Activated effector memory CD4-positive, alpha-beta T cell treated with anti-CD3 and anti-CD28 coated beads, Interleukin-2, amount 50 U/mL, for 16 hours (primary cell): ENCODE data around the gene PCDHGA8.
A peak's percentile ranks its signal among the peaks of the same experiment; 100 is the strongest.
"Not testable (repeated sequence)": the region's sequence is repeated elsewhere in the genome, so short reads cannot be mapped to it uniquely, and the experiment has no call there.

Experiments used
- DNase-seq: peaks from one replicate; pipeline ENCODE4 v3.0.0-alpha.2; 2020

The PCDHGA8 gene

DNA sequence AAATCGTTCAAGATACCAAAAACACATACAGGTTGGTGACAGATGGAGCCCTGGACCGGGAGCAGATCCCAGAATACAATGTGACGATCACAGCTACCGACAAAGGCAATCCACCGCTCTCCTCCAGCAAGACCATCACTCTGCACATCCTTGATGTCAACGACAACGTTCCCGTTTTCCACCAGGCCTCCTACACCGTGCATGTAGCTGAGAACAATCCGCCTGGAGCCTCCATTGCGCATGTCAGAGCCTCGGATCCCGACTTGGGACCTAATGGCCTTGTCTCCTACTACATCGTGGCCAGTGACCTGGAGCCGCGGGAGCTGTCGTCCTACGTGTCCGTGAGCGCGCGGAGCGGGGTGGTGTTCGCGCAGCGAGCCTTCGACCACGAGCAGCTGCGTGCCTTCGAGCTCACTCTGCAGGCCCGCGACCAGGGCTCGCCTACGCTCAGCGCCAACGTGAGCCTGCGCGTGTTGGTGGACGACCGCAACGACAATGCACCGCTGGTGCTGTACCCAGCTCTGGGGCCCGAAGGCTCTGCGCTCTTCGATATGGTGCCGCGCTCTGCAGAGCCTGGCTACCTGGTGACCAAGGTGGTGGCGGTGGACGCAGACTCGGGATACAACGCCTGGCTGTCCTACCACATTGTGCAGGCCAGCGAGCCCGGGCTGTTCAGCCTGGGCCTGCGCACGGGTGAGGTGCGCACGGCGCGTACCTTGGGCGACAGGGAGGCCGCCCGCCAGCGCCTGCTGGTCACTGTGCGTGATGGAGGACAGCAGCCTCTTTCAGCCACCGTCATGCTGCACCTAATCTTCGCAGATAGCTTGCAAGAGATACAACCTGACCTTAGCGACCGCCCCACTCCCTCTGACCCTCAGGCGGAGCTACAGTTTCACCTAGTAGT, 20.6 kb upstream of the PCDHGA8 start:
- no peak for DNase-seq

DNA sequence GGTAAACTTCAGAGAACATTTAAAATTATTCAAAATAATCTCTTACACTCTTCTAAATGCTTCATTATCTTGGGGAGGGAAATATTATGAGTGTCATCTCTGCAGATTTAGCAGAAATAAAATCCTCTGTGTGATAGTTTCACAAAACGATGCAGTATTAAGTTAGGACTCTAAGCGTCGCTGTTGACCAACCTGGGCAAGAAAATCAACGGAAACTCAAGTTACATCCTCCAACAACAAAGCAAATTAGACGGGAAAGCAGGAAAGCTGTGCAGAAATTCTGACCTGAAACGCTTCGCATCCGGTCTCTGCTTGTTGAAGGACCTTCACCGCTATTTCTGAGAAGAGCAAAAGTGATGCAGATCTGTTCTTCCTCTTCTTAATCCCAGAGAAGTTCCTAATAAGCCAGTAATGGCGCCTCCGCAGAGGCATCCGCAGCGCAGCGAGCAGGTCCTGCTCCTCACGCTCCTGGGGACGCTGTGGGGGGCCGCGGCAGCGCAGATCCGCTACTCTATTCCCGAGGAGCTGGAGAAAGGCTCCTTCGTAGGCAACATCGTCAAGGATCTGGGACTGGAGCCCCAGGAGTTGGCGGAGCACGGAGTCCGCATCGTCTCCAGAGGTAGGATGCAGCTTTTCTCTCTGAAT, 18.6 kb upstream of the PCDHGA8 start, which contains the start of gene PCDHGA6:
Gene PCDHGA6 (plus strand): TSS at position 219 of the 645 bp plus-strand sequence. CDS start 193 bp downstream, at position 412.
- DNase-seq: no peak

DNA sequence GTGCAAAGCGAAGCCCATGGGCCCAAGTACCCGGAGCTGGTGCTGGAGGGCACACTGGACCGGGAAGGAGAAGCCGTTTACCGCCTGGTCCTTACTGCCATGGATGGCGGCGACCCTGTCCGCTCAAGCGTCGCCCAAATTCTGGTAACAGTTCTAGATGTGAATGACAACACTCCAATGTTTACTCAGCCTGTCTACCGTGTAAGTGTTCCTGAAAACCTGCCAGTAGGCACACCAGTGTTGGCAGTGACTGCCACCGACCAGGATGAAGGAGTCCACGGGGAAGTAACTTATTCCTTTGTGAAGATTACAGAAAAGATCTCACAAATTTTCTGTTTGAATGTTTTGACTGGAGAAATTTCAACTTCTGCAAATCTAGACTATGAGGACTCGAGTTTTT, 17.8 kb upstream of the PCDHGA8 start:
- no peak for DNase-seq

DNA sequence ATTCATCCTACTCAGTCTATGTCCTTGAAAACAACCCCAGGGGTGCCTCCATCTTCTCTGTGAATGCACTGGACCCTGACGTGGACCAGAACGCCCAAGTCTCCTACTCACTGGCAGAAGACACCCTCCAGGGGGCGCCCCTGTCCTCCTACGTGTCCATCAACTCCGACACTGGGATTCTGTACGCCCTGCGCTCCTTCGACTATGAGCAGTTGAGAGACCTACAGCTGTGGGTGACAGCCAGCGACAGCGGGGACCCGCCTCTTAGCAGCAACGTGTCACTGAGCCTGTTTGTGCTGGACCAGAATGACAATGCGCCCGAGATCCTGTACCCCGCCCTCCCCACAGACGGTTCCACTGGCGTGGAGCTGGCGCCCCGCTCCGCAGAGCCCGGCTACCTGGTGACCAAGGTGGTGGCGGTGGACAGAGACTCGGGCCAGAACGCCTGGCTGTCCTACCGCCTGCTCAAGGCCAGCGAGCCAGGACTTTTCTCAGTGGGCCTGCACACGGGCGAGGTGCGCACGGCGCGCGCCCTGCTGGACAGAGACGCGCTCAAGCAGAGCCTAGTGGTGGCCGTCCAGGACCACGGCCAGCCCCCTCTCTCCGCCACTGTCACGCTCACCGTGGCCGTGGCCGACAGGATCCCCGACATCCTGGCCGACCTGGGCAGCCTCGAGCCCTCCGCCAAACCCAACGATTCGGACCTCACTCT, 16.8 kb upstream of the PCDHGA8 start:
- not testable (repeated sequence) for DNase-seq

DNA sequence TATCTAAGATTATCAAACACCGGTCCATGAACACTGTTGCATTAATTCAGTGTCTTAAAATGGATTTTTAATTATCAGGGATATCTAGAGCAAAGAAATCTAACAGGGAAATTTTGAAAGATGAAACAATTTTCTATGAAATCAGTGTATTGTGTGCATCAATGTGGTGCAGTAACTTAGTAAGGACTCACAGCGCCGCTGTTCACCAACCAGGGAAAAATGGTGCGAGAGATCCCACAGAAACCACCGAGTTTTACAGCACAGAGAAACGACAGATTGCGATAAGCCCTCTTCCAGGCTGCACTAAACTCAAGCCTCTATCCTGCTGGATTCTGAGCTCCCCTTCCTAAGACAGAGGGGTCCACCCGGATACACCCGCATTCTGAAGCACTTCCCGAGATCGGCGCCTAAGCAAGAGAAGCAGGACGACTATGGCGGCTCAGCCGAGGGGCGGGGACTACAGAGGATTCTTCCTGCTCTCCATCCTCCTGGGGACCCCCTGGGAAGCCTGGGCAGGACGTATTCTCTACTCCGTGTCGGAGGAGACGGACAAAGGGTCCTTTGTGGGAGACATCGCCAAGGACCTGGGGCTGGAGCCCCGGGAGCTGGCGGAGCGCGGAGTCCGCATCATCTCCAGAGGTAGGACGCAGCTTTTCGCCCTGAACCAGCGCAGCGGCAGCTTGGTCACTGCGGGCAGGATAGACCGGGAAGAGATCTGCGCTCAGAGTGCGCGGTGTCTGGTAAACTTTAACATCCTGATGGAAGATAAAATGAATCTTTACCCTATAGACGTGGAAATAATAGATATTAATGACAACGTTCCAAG, 9.8 kb upstream of the PCDHGA8 start, which contains the start of gene PCDHGA7:
Gene PCDHGA7 (plus strand): TSS at position 274 of the 826 bp plus-strand sequence. CDS start 158 bp downstream, at position 432.
- no peak for DNase-seq

DNA sequence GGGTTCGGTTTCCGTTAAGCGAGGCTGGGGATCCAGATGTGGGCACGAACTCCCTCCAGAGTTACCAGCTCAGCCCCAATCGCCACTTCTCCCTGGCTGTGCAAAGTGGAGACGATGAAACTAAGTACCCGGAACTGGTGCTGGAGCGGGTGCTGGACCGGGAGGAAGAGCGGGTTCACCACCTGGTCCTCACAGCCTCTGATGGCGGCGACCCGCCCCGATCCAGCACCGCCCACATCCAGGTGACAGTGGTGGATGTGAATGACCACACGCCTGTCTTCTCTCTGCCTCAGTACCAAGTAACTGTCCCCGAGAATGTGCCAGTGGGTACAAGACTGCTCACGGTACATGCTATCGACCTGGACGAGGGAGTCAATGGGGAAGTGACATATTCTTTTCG, 9.1 kb upstream of the PCDHGA8 start:
- DNase-seq: no peak

DNA sequence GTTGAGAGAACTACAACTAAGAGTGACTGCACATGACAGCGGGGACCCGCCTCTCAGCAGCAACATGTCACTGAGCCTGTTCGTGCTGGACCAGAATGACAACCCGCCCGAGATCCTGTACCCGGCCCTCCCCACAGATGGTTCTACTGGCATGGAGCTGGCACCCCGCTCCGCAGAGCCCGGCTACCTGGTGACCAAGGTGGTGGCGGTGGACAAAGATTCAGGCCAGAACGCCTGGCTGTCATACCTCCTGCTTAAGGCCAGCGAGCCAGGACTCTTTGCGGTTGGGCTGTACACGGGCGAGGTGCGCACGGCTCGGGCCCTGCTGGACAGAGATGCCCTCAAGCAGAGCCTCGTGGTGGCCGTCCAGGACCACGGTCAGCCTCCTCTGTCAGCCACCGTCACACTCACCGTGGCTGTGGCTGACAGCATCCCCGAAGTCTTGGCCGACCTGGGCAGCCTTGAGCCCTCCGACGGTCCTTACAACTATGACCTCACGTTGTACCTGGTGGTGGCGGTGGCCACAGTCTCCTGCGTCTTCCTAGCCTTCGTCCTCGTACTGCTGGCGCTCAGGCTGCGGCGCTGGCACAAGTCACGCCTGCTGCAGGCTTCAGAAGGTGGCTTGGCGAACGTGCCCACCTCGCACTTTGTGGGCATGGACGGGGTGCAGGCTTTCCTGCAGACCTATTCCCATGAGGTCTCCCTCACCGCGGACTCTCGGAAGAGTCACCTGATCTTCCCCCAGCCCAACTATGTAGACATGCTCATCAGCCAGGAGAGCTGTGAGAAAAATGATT, 7.8 kb upstream of the PCDHGA8 start:
- DNase-seq: no peak

DNA sequence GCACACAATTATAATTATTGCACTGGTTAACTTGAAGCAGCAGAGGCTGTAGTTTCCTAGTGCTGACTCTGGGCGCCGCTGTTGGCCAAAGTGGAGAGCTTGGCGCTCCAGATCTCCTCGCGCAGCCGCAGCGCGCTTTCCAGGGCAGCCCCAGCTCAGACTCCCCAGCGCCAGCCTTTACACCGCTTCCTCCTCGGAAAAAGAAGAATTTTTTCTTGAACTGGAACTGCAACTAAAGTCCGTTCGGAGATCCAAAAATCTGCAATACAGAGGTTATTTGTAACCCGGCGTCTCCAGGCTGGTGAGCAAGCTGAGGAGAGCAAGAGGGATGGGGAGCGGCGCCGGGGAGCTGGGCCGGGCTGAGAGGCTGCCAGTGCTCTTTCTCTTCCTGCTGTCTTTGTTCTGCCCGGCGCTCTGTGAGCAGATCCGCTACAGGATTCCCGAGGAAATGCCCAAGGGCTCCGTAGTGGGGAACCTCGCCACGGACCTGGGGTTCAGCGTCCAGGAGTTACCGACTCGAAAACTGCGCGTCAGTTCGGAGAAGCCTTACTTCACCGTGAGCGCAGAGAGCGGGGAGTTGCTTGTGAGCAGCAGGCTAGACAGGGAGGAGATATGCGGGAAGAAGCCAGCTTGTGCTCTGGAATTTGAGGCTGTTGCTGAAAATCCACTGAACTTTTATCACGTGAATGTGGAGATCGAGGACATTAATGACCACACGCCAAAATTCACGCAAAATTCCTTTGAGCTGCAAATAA, 4.7 kb upstream of the PCDHGA8 start, which contains the start of gene PCDHGB4:
Gene PCDHGB4 (plus strand): TSS at position 142 of the 755 bp plus-strand sequence. CDS start 187 bp downstream, at position 329.
- peak; percentile 69 for DNase-seq

DNA sequence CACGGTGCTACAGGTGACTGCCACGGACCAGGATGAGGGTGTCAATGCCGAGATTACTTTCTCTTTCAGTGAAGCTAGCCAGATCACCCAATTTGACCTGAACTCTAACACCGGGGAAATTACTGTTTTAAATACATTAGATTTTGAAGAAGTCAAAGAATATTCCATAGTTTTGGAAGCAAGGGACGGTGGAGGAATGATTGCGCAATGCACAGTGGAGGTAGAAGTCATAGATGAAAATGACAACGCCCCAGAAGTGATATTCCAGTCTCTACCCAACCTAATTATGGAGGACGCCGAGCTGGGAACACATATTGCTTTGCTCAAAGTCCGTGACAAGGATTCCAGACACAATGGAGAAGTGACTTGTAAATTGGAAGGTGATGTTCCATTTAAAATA, 3.8 kb upstream of the PCDHGA8 start:
- no peak for DNase-seq

DNA sequence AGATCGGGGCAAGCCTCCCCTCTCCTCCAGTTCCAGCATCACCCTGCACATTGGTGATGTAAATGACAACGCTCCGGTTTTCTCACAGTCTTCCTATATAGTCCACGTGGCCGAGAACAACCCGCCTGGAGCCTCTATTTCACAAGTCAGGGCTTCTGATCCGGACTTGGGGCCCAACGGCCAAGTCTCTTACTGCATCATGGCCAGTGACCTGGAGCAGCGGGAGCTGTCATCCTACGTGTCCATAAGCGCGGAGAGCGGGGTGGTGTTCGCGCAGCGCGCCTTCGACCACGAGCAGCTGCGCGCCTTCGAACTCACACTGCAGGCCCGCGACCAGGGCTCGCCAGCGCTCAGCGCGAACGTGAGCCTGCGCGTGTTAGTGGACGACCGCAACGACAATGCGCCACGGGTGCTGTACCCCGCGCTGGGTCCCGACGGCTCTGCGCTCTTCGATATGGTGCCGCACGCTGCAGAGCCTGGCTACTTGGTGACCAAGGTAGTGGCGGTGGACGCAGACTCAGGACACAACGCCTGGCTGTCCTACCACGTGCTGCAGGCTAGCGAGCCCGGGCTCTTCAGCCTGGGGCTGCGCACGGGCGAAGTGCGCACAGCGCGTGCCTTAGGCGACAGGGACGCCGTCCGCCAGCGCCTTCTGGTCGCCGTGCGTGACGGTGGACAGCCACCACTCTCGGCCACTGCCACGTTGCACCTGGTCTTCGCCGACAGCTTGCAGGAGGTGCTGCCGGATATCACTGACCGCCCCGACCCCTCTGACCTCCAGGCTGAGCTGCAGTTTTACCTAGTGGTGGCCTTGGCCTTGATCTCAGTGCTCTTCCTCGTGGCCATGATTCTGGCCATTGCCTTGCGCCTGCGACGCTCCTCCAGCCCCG, 3.0 kb upstream of the PCDHGA8 start:
- no peak for DNase-seq

DNA sequence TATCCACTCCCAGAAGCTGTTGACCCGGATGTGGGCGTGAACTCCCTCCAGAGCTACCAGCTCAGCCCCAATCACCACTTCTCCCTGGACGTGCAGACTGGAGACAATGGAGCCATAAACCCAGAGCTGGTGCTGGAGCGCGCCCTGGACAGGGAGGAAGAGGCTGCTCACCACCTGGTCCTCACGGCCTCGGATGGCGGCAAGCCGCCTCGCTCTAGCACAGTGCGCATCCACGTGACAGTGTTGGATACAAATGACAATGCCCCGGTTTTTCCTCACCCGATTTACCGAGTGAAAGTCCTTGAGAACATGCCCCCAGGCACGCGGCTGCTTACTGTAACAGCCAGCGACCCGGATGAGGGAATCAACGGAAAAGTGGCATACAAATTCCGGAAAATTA, 834 bp downstream of the PCDHGA8 start:
- DNase-seq: no peak

DNA sequence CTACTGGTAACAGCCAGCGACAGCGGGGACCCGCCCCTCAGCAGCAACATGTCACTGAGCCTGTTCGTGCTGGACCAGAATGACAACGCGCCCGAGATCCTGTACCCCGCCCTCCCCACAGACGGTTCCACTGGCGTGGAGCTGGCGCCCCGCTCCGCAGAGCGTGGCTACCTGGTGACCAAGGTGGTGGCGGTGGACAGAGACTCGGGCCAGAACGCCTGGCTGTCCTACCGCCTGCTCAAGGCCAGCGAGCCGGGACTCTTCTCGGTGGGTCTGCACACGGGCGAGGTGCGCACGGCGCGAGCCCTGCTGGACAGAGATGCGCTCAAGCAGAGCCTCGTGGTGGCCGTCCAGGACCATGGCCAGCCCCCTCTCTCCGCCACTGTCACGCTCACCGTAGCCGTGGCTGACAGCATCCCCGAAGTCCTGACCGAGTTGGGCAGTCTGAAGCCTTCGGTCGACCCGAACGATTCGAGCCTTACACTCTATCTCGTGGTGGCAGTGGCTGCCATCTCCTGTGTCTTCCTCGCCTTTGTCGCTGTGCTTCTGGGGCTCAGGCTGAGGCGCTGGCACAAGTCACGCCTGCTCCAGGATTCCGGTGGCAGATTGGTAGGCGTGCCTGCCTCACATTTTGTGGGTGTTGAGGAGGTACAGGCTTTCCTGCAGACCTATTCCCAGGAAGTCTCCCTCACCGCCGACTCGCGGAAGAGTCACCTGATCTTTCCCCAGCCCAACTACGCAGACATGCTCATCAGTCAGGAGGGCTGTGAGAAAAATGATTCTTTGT, 2.2 kb downstream of the PCDHGA8 start:
- not testable (repeated sequence) for DNase-seq

DNA sequence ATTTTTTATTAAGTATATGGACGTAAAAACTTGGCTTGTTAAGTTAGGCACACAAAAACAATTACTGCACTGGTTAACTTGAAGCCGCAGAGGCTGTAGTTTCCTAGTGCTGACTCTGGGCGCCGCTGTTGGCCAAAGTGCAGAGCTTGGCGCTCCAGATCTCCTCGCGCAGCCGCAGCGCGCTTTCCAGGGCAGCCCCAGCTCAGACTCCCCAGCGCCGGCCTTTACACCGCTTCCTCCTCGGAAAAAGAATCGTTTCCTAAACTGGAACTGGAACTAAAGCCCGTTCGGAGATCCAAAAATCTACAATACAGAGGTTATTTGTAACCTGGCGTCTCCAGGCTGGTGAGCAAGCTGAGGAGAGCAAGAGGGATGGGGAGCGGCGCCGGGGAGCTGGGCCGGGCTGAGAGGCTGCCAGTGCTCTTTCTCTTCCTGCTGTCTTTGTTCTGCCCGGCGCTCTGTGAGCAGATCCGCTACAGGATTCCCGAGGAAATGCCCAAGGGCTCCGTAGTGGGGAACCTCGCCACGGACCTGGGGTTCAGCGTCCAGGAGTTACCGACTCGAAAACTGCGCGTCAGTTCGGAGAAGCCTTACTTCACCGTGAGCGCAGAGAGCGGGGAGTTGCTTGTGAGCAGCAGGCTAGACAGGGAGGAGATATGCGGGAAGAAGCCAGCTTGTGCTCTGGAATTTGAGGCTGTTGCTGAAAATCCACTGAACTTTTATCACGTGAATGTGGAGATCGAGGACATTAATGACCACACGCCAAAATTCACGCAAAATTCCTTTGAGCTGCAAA, 5.5 kb downstream of the PCDHGA8 start, which contains the start of gene PCDHGB5:
Gene PCDHGB5 (plus strand): TSS at position 192 of the 796 bp plus-strand sequence. CDS start 181 bp downstream, at position 373.
- DNase-seq: peak; percentile 78

DNA sequence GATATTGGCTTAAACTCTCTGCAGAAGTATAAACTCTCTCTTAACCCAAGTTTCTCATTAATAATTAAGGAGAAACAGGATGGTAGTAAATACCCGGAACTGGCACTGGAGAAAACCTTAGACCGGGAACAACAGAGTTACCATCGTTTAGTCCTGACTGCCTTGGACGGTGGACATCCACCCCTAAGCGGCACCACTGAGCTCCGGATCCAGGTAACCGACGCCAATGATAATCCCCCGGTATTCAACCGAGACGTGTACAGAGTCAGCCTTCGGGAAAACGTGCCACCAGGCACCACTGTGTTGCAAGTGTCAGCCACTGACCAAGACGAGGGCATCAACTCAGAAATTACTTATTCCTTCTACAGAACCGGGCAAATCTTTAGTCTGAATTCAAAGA, 6.2 kb downstream of the PCDHGA8 start:
- no peak for DNase-seq

DNA sequence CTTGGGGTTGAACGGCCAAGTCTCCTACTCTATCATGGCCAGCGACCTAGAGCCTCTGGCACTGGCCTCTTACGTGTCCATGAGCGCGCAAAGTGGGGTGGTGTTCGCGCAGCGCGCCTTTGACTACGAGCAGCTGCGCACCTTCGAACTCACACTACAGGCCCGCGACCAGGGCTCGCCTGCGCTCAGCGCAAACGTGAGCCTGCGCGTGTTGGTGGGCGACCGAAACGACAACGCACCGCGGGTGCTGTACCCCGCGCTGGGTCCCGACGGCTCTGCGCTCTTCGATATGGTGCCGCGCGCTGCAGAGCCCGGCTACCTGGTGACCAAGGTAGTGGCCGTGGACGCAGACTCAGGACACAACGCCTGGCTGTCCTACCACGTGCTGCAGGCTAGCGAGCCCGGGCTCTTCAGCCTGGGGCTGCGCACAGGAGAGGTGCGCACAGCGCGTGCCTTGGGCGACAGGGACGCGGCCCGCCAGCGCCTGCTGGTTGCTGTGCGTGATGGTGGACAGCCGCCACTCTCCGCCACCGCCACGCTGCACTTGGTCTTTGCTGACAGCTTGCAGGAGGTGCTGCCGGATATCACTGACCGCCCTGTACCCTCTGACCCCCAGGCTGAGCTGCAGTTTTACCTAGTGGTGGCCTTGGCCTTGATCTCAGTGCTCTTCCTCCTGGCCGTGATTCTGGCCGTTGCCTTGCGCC, 7.3 kb downstream of the PCDHGA8 start:
- no peak for DNase-seq

DNA sequence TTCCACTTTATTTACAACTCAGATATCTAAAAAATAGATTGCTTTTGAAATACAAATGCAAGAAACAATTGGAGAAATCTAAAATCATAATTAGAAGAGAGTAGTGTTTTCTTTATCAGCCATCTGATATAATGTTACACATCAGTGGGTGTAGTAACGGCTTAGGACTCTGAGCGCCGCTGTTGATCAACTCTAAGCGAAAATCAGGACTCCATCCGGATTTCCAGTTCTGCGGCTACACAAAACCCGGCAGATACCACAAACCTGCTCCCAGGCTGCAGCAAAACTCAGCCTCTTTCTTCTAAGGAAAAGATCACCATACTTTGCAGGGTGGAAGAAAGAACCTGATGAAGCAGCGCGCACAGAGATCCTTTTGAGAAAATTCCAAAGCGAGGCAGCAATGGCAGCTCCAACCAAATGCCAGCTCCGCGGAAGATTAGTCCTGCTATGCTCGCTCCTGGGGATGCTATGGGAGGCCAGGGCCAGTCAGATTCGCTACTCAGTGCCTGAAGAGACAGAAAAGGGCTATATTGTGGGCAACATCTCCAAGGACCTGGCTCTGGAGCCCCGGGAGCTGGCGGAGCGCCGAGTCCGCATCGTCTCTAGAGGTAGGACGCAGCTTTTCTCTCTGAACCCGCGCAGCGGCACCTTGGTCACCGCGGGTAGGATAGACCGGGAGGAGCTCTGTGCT, 10.3 kb downstream of the PCDHGA8 start, which contains the start of gene PCDHGA9:
Gene PCDHGA9 (plus strand): TSS at position 226 of the 691 bp plus-strand sequence. CDS start 175 bp downstream, at position 401.
- DNase-seq: no peak
